HepG2 (cell line): Measurements from ENCODE around the gene UBE2N. TPM values are rescaled to one million over a fixed set of nuclear protein-coding genes. Genes with fewer than 3 reads are reported as not detected.

ENCODE experiments used
- FOSL2 ChIP-seq: sonication (generic); formaldehyde crosslinking; IDR thresholded peaks from 2 replicates; pipeline ENCODE4 v1.4.0; 2020; ENCODE audit warnings: missing genetic modification reagents
- KLF13 ChIP-seq: sonication (generic); formaldehyde crosslinking; IDR thresholded peaks from 2 replicates; pipeline ENCODE4 v1.4.0; 2020; ENCODE audit warnings: mild to moderate bottlenecking, missing genetic modification reagents
- KMT2A ChIP-seq: sonication (generic); formaldehyde crosslinking; IDR thresholded peaks from 2 replicates; pipeline ENCODE4 v1.4.0; 2020; ENCODE audit warnings: missing genetic modification reagents
- PPARG ChIP-seq: conservative IDR thresholded peaks from 2 replicates; pipeline ENCODE4 v1.6.1; 2016; ENCODE audit warnings: missing biosample characterization, missing genetic modification reagents
- SATB2 ChIP-seq: sonication (generic); formaldehyde crosslinking; IDR thresholded peaks from 2 replicates; pipeline ENCODE4 v1.5.0; 2020; ENCODE audit warnings: missing genetic modification reagents
- TCF12 ChIP-seq, 2 experiments: fragments of 450-650 bp in 1 of 2; sonication (generic) in 1 of 2; formaldehyde crosslinking in 1 of 2; IDR thresholded peaks; 2 replicates each; pipeline versions ENCODE4 v1.6.1 to v1.8.0; 2017 to 2022; ENCODE audit warnings: antibody characterized with exemption in 1 of 2, mild to moderate bottlenecking in 1 of 2, missing genetic modification reagents in 1 of 2, moderate library complexity in 1 of 2
- TRIM22 ChIP-seq: fragments of 450-650 bp; IDR thresholded peaks from 2 replicates; pipeline ENCODE4 v1.6.1; 2017
- ZHX2 ChIP-seq, 2 experiments: sonication (generic) in 1 of 2; formaldehyde crosslinking in 1 of 2; IDR thresholded peaks; 2 replicates each; pipeline versions ENCODE4 v1.6.1 to v1.9.0; 2014 to 2022; ENCODE audit warnings: antibody characterized with exemption in 1 of 2, borderline replicate concordance in 1 of 2, inconsistent platforms in 1 of 2, low read depth in 1 of 2, missing genetic modification reagents in 1 of 2
- ZNF17 ChIP-seq: sonication (generic); formaldehyde crosslinking; IDR thresholded peaks from 2 replicates; pipeline ENCODE4 v1.5.0; 2020; ENCODE audit warnings: mild to moderate bottlenecking, missing genetic modification reagents
- ZNF343 ChIP-seq: sonication (generic); formaldehyde crosslinking; IDR thresholded peaks from 2 replicates; pipeline ENCODE4 v1.4.0; 2020; ENCODE audit warnings: mild to moderate bottlenecking, missing genetic modification reagents
- ZNF709 ChIP-seq: sonication (generic); formaldehyde crosslinking; IDR thresholded peaks from 2 replicates; pipeline ENCODE4 v1.5.0; 2020; ENCODE audit warnings: mild to moderate bottlenecking, missing genetic modification reagents
- ZNF879 ChIP-seq: sonication (generic); formaldehyde crosslinking; IDR thresholded peaks from 2 replicates; pipeline ENCODE4 v1.8.1; 2023; ENCODE audit warnings: missing genetic modification reagents
- polyA plus RNA-seq, 8 experiments: library from polyadenylated mRNA; depleted of rRNA in 3 of 8; stranded (reverse) in 7 of 8; unstranded in 1 of 8; fragments of >200 nt; fragmentation: Illumina TruSeq in 4 of 8; extraction: Trizol in 4 of 8; gene quantifications; 2 replicates each; pipeline versions ENCODE4 v1.2.1 to v1.2.3, GENCODE V29; 2011 to 2016; ENCODE audit warnings: low read depth in 4 of 8, missing spikeins in 1 of 8, mixed read lengths in 1 of 8; ENCODE audit not compliant: insufficient read depth in 1 of 8
- total RNA-seq, 5 experiments: library from RNA; depleted of rRNA; stranded (reverse); fragments of >200 nt; fragmentation: Illumina TruSeq; extraction: Trizol; gene quantifications; 2 replicates each; pipeline ENCODE4 v1.2.3, GENCODE V29; 2016; ENCODE audit warnings: low read depth in 1 of 5
- TF ChIP-seq, protein P1 (sequence below): sonication (generic); formaldehyde crosslinking; IDR thresholded peaks from 2 replicates; pipeline ENCODE4 v1.4.0; 2020; ENCODE audit warnings: missing genetic modification reagents, borderline replicate concordance
- TF ChIP-seq, protein P2 (sequence below): sonication (generic); formaldehyde crosslinking; IDR thresholded peaks from 2 replicates; pipeline ENCODE4 v1.4.0; 2020; ENCODE audit warnings: mild to moderate bottlenecking, missing genetic modification reagents

UBE2N gene
- total and polyA plus RNA-seq, 2 of the 13 experiments (the other 11 are each of a cell fraction or from before 2014, with no cell fraction given), result 188 to 197 TPM

- no peak for TF ChIP-seq TRIM22
- no peak for TF ChIP-seq ZHX2 (IDR thresholded peaks at IDR 0.05; ENCODE audit: low read depth)
- peak; percentile 17; the same call in 1 of the 2 replicates for TF ChIP-seq ZHX2 (CRISPR knock-in tag; IDR thresholded peaks at IDR 0.05; ENCODE audit: borderline replicate concordance)
- TF ChIP-seq KMT2A (CRISPR knock-in tag), result peak; percentile 88
- TF ChIP-seq SATB2, result no peak
- no peak for TF ChIP-seq PPARG (CRISPR knock-in tag)
- TF ChIP-seq TCF12 (IDR thresholded peaks at IDR 0.05), result no peak
- no peak for TF ChIP-seq TCF12 (CRISPR knock-in tag; IDR thresholded peaks at IDR 0.05)
- TF ChIP-seq KLF13, result no peak
- TF ChIP-seq, protein P1, sequence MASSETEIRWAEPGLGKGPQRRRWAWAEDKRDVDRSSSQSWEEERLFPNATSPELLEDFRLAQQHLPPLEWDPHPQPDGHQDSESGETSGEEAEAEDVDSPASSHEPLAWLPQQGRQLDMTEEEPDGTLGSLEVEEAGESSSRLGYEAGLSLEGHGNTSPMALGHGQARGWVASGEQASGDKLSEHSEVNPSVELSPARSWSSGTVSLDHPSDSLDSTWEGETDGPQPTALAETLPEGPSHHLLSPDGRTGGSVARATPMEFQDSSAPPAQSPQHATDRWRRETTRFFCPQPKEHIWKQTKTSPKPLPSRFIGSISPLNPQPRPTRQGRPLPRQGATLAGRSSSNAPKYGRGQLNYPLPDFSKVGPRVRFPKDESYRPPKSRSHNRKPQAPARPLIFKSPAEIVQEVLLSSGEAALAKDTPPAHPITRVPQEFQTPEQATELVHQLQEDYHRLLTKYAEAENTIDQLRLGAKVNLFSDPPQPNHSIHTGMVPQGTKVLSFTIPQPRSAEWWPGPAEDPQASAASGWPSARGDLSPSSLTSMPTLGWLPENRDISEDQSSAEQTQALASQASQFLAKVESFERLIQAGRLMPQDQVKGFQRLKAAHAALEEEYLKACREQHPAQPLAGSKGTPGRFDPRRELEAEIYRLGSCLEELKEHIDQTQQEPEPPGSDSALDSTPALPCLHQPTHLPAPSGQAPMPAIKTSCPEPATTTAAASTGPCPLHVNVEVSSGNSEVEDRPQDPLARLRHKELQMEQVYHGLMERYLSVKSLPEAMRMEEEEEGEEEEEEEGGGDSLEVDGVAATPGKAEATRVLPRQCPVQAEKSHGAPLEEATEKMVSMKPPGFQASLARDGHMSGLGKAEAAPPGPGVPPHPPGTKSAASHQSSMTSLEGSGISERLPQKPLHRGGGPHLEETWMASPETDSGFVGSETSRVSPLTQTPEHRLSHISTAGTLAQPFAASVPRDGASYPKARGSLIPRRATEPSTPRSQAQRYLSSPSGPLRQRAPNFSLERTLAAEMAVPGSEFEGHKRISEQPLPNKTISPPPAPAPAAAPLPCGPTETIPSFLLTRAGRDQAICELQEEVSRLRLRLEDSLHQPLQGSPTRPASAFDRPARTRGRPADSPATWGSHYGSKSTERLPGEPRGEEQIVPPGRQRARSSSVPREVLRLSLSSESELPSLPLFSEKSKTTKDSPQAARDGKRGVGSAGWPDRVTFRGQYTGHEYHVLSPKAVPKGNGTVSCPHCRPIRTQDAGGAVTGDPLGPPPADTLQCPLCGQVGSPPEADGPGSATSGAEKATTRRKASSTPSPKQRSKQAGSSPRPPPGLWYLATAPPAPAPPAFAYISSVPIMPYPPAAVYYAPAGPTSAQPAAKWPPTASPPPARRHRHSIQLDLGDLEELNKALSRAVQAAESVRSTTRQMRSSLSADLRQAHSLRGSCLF, result no peak
- TF ChIP-seq ZNF343 (CRISPR knock-in tag), result no peak
- no peak for TF ChIP-seq ZNF879 (CRISPR knock-in tag)
- no peak for TF ChIP-seq ZNF709 (CRISPR knock-in tag)
- TF ChIP-seq ZNF17, result no peak
- TF ChIP-seq, protein P2, sequence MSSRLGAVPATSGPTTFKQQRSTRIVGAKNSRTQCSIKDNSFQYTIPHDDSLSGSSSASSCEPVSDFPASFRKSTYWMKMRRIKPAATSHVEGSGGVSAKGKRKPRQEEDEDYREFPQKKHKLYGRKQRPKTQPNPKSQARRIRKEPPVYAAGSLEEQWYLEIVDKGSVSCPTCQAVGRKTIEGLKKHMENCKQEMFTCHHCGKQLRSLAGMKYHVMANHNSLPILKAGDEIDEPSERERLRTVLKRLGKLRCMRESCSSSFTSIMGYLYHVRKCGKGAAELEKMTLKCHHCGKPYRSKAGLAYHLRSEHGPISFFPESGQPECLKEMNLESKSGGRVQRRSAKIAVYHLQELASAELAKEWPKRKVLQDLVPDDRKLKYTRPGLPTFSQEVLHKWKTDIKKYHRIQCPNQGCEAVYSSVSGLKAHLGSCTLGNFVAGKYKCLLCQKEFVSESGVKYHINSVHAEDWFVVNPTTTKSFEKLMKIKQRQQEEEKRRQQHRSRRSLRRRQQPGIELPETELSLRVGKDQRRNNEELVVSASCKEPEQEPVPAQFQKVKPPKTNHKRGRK (CRISPR knock-in tag), result no peak
- TF ChIP-seq FOSL2 (CRISPR knock-in tag), result no peak
Measured at GRCh38 chr12:93377252-93378195, 64.2 kb downstream of the UBE2N start, which contains the start of gene NUDT4 (continued).
